B cell (primary cell): ENCODE data around the gene LRIG1. TPM values are rescaled to one million over a fixed set of nuclear protein-coding genes. Genes with fewer than 3 reads are reported as not detected.

Experiments
- ATAC-seq: fragments of 200-7000 bp; cut with Tn5 transposase; one replicate; pipeline ENCODE4 v1.10.0; 2021; ENCODE audit warnings: low read depth, mild to moderate bottlenecking, moderate number of reproducible peaks, moderate library complexity
- CTCF ChIA-PET: fragments of 350-600 bp; sonication (Branson Sonifier 250); formaldehyde crosslinking; loops from one replicate; lab custom pipeline; 2021; ENCODE audit warnings: antibody characterized with exemption, inconsistent platforms; lab: Charles Lee
- POLR2A ChIA-PET: fragments of 350-600 bp; sonication (Branson Sonifier 250); formaldehyde crosslinking; loops from one replicate; lab custom pipeline; 2021; ENCODE audit warnings: antibody characterized with exemption; lab: Charles Lee
- DNase-seq: peaks from one replicate; pipeline ENCODE4 v3.0.0; 2013
- H2AFZ ChIP-seq: 2 replicates; pipeline ENCODE4 v1.6.1; 2012; ENCODE audit warnings: mild to moderate bottlenecking, low read depth, low read length; ENCODE audit not compliant: insufficient read depth, poor library complexity, severe bottlenecking
- H3K27ac ChIP-seq, 2 donors: 1 replicate in 1 of 2; 2 replicates in 1 of 2; pipeline ENCODE4 v1.5.1; 2012 to 2013; ENCODE audit warnings: low read length in 2 of 2, mild to moderate bottlenecking in 2 of 2, moderate library complexity in 1 of 2
- H3K27me3 ChIP-seq, 4 experiments: fragments of 200-600 bp in 1 of 4; sonication (generic) in 1 of 4; replicated peaks in 1 of 4; 1 replicate in 2 of 4; 2 replicates in 2 of 4; pipeline versions ENCODE4 v1.6.1 to v1.7.0; 2013 to 2016; ENCODE audit warnings: low read length in 3 of 4, mild to moderate bottlenecking in 2 of 4, mixed read lengths in 1 of 4, moderate library complexity in 1 of 4; ENCODE audit not compliant: insufficient read depth in 4 of 4, control insufficient read depth in 3 of 4; ENCODE audit errors: control extremely low read depth in 1 of 4
- H3K36me3 ChIP-seq, 2 experiments: replicated peaks in 1 of 2; 1 replicate in 1 of 2; 2 replicates in 1 of 2; pipeline versions ENCODE4 v1.6.1 to v1.7.1; 2013; ENCODE audit warnings: low read length in 1 of 2; ENCODE audit not compliant: insufficient read depth in 2 of 2, control insufficient read depth in 1 of 2; ENCODE audit errors: control extremely low read depth in 1 of 2, extremely low read depth in 1 of 2
- H3K4me1 ChIP-seq, 2 donors: fragments of 200-600 bp in 1 of 2; sonication (generic) in 1 of 2; 1 replicate in 1 of 2; 2 replicates in 1 of 2; pipeline versions ENCODE4 v1.5.1 to v1.6.1; 2013 to 2017; ENCODE audit warnings: low read length in 2 of 2; ENCODE audit not compliant: control insufficient read depth in 2 of 2, insufficient read depth in 2 of 2
- H3K4me2 ChIP-seq: replicated peaks from 2 replicates; pipeline ENCODE3; 2012; ENCODE audit warnings: mild to moderate bottlenecking, low read depth, low read length; ENCODE audit not compliant: poor library complexity, severe bottlenecking
- H3K4me3 ChIP-seq, 5 experiments: fragments of 200-600 bp in 1 of 5; sonication (generic) in 1 of 5; 1 replicate in 3 of 5; 2 replicates in 2 of 5; pipeline versions ENCODE4 v1.5.1 to v1.7.0; 2011 to 2016; ENCODE audit warnings: low read length in 4 of 5, mild to moderate bottlenecking in 4 of 5, low read depth in 2 of 5, control low read depth in 1 of 5, moderate library complexity in 1 of 5; ENCODE audit not compliant: insufficient read depth in 1 of 5; ENCODE audit errors: control extremely low read depth in 1 of 5, extremely low read depth in 1 of 5
- H3K79me2 ChIP-seq: fragments of 200-600 bp; sonication (generic); one replicate; pipeline ENCODE4 v1.6.0; 2016; ENCODE audit warnings: low read length; ENCODE audit not compliant: control insufficient read depth, insufficient read depth
- H3K9ac ChIP-seq: fragments of 200-600 bp; sonication (generic); 2 replicates; pipeline ENCODE4 v1.6.1; 2017; ENCODE audit warnings: mild to moderate bottlenecking, low read length, moderate library complexity
- H3K9me3 ChIP-seq, 3 donors: one replicate each; pipeline versions ENCODE4 v1.6.1 to v1.7.1; 2013; ENCODE audit warnings: low read length in 2 of 3; ENCODE audit not compliant: control insufficient read depth in 2 of 3, insufficient read depth in 1 of 3; ENCODE audit errors: control extremely low read depth in 1 of 3
- H4K20me1 ChIP-seq: 2 replicates; pipeline ENCODE4 v1.6.0; 2012; ENCODE audit warnings: mild to moderate bottlenecking, low read length; ENCODE audit not compliant: insufficient read depth, control insufficient read depth, poor library complexity, severe bottlenecking
- H3K27ac Mint-ChIP-seq: one replicate; pipeline ENCODE4 v1.8.0; 2021; ENCODE audit warnings: mixed read lengths
- H3K27me3 Mint-ChIP-seq: one replicate; pipeline ENCODE4 v1.8.0; 2021; ENCODE audit warnings: mixed read lengths
- H3K4me1 Mint-ChIP-seq: one replicate; pipeline ENCODE4 v1.8.0; 2021; ENCODE audit warnings: mixed read lengths
- H3K4me3 Mint-ChIP-seq: one replicate; pipeline ENCODE4 v1.8.0; 2021; ENCODE audit warnings: mixed read lengths
- H3K9me3 Mint-ChIP-seq: one replicate; pipeline ENCODE4 v1.8.0; 2022; ENCODE audit warnings: mixed read lengths; ENCODE audit not compliant: insufficient read depth
- CTCF ChIP-seq: fragments of 200-600 bp; IDR thresholded peaks from one replicate; pipeline ENCODE4 v1.8.0; 2022; ENCODE audit warnings: antibody characterized with exemption, mild to moderate bottlenecking
- EZH2 ChIP-seq: IDR thresholded peaks from 2 replicates; pipeline ENCODE4 v1.6.1; 2012; ENCODE audit warnings: borderline replicate concordance, low read depth, mild to moderate bottlenecking, moderate library complexity, low read length; ENCODE audit not compliant: insufficient read depth, poor library complexity, severe bottlenecking
- WGBS: methylation state at CpG from one replicate; pipeline ENCODE4 v1.1.5; 2013; ENCODE audit warnings: missing lambda C conversion rate; ENCODE audit not compliant: insufficient coverage; 5-methylcytosine and 5-hydroxymethylcytosine counted together
- intact Hi-C: fragments of 100-400 bp; cut with micrococcal nuclease; formaldehyde crosslinking; loops from one replicate; pipeline ENCODE4 v1.10.0; 2022
- polyA plus RNA-seq: library from polyadenylated mRNA; depleted of rRNA; stranded (reverse); fragments of >200 nt; gene quantifications from 2 replicates; pipeline ENCODE4 v1.2.3, GENCODE V29; 2012
- total RNA-seq, 2 donors: library from RNA; stranded (reverse); fragments of 120-200 nt in 1 of 2; gene quantifications; 1 replicate in 1 of 2; 2 replicates in 1 of 2; pipeline versions ENCODE4 v1.2.3 to v1.2.4, GENCODE V29; 2013 to 2022

Gene LRIG1
- total and polyA plus RNA-seq, 2 donors (not counting 1 experiment from before 2014, with no cell fraction given) = 9.2 to 12.4 TPM

GRCh38 chr3:66406163-66406562 is 94.7 kb downstream of the LRIG1 start:
- ChIA-PET CTCF (interaction anchor here (3.0 to 7.7 kb wide), 6 partner anchors 13 to 416 kb away, joined by 17 to 87 read pairs (median 28); no protein-coding TSS in a partner anchor), POLR2A (no interaction called here)
- TF ChIP-seq EZH2 (no peak), CTCF (no peak)
- Histone ChIP-seq H2AFZ (no peak overlapping the region), H3K9me3 (no peaks in the 10 kb centered on the region), H3K27ac (no peak overlapping the region), H3K4me3 (no peak overlapping the region), H4K20me1 (no peaks in the 10 kb centered on the region), H3K79me2 (no peaks in the 10 kb centered on the region), H3K9ac (no peak overlapping the region), H3K4me1 (no peaks in the 10 kb centered on the region), H3K27me3 (no peaks in the 10 kb centered on the region), H3K36me3 (no peaks in the 10 kb centered on the region), H3K4me2 (no peak overlapping the region)
- no peak overlapping the region for H3K4me3 Mint-ChIP-seq
- no peak for ATAC-seq
- DNase-seq = no peak
- no peaks in the 10 kb centered on the region for H3K27me3 Mint-ChIP-seq
- 95% methylated on average over 5 of the region's 5 CpGs for WGBS
- H3K4me1 Mint-ChIP-seq = no peaks in the 10 kb centered on the region
- no peak overlapping the region for H3K27ac Mint-ChIP-seq
- H3K9me3 Mint-ChIP-seq = no peaks in the 10 kb centered on the region
- intact Hi-C loops = loop anchor here (2.0 kb wide), 1 partner anchor 95 kb away; the partner anchor contains the start of gene LRIG1

GRCh38 chr3:66405701-66406091 is 95.1 kb downstream of the LRIG1 start:
- TF ChIP-seq CTCF = no peak
- no peak for TF ChIP-seq EZH2
- Histone ChIP-seq H3K36me3 (no peaks in the 10 kb centered on the region), H3K4me1 (no peaks in the 10 kb centered on the region), H3K9me3 (no peaks in the 10 kb centered on the region), H3K4me2 (no peak overlapping the region), H2AFZ (no peak overlapping the region), H4K20me1 (no peaks in the 10 kb centered on the region), H3K27ac (no peak overlapping the region), H3K27me3 (no peaks in the 10 kb centered on the region), H3K4me3 (no peak overlapping the region), H3K9ac (no peak overlapping the region), H3K79me2 (no peaks in the 10 kb centered on the region)
- no peaks in the 10 kb centered on the region for H3K9me3 Mint-ChIP-seq
- DNase-seq (no peak), ATAC-seq (no peak)
- 94% methylated on average over 11 of the region's 11 CpGs for WGBS
- intact Hi-C loops = loop anchor here (2.0 kb wide), 1 partner anchor 95 kb away; the partner anchor contains the start of gene LRIG1
- no peak overlapping the region for H3K4me3 Mint-ChIP-seq
- H3K4me1 Mint-ChIP-seq = no peaks in the 10 kb centered on the region
- POLR2A ChIA-PET = no interaction called here
- CTCF ChIA-PET = interaction anchor here (3.0 to 7.7 kb wide), 6 partner anchors 13 to 416 kb away, joined by 17 to 87 read pairs (median 28); no protein-coding TSS in a partner anchor
- H3K27ac Mint-ChIP-seq = no peak overlapping the region
- no peaks in the 10 kb centered on the region for H3K27me3 Mint-ChIP-seq
